Glomerular endothelial cell (primary cell): Measurements from ENCODE around the gene MALT1. TPM values are rescaled to one million over a fixed set of nuclear protein-coding genes. Genes with fewer than 3 reads are reported as not detected.

Experiments
- DNase-seq: peaks from one replicate; pipeline ENCODE4 v3.0.0-alpha.2; 2011; ENCODE audit warnings: low read depth, low spot score; ENCODE audit errors: extremely low read depth
- total RNA-seq: library from RNA; depleted of rRNA; stranded (reverse); fragments of >200 nt; gene quantifications from 2 replicates; pipeline ENCODE4 v1.2.3, GENCODE V29; 2015

MALT1 gene
- total RNA-seq, 1 donor from 2014 or later, result 9.2 TPM

DNA sequence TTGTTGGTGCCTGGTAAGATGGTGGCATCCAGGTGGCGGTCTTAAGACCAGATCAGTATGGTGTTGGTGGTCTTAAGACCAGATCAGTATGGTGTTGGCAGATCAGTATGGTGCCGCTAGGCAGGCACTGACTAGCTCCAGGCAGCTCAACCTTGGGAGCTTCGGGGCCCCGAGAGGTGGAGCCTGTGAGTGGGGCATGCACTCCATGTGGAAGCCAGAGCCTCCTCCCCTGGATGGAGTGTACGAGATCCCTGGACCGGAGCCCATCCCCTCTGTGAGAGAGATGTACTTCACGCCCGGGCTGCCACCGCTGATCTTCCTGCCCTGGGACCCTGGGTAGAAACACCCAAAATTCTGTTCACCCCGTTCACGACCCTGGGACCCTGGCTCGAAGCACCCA lies 19.0 kb downstream of the MALT1 start:
- no peak for DNase-seq

DNA sequence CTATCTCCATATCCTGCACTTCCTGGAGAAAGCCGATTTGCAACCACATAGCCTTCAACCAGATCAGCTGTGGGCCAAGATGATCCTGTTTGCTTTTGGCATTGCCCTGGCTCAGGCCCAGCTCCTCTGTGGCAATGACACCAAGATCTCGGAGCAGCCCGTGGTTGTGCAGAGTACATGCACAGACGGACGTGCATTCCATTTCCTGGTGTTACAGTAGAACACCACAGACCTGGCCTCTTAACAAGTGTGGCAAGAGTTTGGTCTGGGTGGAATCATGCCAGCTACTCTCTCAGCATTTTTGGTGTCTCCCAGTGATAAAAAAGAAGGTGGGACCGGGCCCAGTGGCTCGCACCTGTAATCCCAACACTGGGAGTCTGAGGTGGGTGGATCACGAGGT lies 20.0 kb downstream of the MALT1 start:
- no peak for DNase-seq

DNA sequence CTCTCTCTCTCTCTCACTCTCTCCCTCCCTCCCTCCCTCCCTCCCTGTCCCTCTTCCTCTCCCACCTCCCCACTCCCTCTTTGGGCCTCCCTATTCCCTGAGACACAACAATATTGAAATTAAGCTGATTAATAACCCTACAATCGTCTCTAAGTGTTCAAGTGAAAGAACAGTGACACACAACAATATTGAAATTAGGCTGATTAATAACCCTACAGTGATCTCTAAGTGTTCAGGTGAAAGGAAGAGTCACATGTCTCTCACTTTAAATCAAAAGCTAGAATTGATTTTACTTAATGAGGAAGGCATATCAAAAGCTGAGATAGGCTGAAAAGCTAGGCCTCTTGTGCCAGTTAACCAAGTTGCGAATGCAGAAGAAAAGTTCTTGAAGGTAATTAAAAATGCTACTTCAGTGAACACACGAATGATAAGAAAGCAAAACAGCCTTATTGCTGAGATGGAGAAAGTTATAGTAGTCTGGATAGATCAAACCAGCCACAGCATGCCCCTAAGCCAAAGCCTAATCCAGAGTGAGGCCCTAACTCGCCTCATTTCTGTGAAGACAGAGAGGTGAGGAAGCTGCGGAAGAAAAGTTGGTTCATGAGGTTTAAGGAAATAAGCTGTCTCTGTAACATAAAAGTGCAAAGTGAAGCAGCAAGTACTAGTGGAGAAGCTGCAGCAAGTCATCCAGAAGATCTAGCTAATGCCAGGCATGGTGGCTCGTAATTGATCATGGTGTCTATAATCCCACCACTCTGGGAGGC lies 21.3 kb downstream of the MALT1 start:
- DNase-seq, result no peak

DNA sequence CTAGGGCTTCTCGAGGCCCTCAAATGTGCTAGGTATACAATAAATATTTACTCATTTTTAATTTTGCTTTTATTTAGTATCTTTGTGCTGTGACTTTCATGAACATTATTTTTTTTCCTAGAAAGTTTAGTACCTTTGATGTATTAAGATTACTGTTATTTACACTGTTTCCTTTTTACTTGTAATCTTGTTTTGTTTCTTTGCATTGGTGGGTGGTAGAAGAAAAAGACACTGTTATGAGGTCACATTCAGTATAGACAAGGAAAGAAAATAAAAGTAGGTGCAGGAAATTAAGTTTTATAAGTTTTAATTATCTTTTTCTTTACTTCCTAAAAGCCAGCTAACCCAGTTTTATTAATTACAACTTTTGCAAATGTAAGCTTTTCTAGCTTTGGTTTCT lies 23.0 kb downstream of the MALT1 start:
- no peak for DNase-seq

DNA sequence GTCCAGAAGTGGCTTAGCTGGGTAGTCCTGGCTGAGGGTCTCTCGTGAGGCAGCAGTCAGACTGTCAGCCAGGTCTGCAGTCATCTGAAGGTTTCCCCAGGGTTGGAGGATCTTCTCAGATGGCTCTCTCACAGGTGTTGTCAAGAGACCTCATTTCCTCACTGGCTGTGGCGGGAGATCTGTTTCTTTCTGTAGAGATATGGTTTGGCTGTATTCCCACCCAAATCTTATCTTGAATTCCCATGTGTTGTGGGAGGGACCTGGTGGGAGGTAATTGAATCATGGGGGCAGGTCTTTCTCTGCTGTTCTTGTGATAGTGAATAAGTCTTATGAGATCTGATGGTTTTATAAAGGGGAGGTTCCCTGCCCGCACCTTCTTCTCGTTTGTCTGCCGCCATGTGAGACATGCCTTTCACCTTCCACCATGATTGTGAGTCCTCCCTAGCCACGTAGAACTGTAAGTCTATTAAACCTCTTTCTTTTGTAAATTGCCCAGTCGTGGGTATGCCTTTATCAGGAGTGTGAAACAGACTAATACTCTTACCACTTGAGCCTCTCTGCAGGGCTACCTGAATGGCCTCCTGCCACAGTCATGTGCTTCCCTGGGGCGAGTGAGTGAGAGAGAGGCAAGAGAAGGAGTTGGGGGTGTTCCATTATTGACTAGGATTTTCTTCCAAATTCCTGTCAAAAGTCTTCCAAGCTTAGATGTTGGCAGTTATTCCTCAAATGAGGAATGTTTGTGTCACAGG lies 23.6 kb downstream of the MALT1 start:
- DNase-seq, result no peak

DNA sequence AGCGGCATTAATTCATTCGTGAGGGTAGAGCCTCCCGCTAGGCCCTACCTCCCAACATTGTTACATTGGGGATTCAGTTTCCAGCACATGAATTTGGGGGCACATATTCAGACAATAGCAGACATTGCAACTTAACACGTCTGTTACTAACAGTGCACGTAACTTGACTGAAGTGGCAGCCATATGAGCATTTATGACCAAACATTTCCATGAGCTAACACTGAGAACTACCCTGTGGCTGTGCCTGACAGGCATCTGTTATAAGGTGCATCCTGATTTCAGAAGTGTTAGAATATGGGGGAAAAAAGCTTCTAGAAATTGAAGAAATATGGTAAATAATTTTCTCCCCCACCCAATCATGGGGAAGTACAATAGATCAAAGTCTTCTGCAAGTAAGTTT lies 24.5 kb downstream of the MALT1 start:
- DNase-seq, result no peak

DNA sequence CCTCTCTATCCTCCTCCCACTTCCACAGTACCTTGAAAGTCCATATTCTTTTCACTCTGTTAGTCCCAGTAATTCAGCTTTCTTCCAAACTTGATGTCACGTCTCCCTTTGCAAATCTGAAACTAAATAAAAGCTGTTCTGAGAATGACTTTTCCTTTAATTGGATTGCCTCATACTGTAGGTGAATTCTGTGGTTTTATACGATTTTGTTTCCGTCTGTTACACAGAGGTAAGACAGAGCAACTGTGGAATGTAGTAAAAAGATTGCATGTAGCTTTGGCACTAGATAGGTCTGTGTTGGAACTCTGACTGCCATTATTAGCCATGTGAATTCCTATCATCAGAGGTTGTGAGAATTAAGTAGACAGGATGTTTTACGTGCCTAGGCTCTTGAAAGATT lies 25.9 kb downstream of the MALT1 start:
- DNase-seq, result no peak

DNA sequence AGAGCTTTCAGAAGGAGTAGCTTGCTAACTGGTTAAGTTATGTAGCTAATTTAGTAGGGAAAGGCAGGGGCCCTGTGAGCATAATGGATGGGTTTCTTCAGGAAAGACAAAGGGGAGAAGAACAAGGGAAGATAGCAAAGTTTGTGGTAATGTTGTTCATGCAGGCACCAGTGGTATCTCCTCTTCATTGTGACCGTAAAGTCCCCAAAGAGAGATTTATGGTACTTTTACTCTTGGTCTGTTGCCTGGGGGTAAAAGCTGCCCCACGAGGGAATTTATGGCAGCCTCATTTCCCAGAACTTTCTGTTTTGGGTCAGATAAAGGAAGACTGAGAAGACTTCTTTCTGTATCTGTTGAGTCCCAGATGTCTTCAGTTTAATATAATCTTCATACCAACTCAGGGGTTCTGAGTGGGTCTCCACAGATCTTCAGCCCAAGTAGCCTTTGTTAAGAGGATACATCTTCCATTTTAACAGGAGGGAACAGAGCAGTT lies 27.5 kb downstream of the MALT1 start:
- DNase-seq, result no peak

DNA sequence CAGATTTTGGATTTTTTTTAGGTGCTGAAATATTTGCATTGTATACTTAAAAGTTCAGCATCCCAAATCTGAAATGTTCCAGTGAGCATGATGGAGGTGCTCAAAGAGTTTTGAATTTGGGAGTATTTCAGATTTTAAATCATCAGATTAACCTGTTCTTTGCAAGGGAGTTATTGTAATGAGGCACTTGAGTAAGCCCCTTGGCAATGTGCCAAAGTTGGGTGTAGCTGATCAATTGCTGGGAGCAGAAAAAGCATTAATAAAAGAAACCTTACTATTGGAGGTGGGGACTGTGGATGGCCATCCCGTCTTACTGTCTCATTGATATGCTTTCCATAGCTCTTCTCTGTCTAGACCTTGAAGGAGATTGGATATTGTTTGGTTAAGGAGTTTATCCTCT lies 28.3 kb downstream of the MALT1 start:
- no peak for DNase-seq

DNA sequence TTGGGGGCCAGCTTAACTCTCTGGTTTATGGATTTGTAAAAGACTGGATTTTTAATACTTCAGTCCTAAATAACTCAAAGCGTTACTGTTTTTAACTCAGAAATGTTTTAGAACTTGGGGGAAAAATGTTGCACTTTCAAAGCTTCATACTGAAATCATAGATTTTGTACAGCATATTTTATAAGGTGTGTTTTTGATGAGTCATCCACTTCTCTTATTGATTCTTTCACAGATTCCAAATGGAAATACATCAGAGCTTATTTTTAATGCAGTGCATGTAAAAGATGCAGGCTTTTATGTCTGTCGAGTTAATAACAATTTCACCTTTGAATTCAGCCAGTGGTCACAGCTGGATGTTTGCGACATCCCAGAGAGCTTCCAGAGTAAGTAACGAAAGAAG lies 28.9 kb downstream of the MALT1 start:
- no peak for DNase-seq

DNA sequence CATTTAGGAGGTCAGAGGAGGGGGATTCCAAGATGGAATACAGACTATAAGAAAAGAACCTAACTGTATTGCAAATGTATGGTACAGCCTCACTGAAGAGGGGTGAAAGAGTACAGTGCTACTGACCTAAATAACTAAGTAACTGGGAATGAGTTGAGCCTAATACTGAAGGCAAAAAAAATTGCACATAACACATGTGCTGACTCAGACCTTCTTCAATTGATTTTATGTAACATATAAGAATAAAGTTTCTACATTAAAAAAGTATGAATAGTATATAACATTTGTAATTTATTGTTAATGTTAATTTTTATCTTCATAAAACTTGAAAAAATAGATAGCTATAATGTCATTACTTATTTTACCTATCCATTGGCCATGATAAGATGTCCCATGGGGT lies 41.7 kb downstream of the MALT1 start:
- DNase-seq, result no peak

DNA sequence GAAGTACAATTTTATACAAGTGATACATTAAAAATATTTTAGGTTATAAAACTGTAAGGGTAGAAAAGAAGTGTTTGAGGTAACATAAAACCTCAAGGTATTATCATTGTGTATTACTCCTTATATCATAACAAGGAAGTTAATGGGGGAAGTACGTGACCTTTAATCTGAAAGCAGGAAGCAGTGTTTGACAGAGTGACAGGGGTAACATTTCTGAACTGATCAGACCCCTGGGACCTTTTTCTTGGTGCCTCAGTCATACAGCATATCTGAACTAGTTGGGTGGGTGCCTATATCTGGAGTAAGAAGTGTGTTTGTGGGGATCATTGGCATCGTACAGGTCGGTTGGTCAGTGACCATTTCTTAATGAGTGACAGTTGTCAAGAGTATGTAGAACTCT lies 43.0 kb downstream of the MALT1 start:
- DNase-seq, result no peak

DNA sequence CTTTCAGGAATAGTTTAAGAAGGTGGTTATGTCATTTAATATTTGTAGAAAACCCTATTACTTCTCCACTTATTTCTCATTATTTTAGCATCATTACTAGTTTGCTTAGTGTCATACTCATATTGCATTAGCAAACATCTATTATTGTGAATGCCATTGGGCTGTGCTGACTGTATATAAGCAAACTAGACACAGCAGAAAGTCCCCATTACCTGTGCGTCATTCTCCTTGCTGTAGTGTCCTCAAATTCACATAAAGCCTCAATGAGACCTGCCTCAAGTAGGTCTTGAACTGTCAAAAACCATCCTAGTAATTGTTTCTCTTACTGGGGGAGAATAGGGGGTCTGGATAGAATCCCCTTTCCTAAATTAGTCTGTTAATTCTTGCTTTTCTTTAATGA lies 43.6 kb downstream of the MALT1 start:
- no peak for DNase-seq

DNA sequence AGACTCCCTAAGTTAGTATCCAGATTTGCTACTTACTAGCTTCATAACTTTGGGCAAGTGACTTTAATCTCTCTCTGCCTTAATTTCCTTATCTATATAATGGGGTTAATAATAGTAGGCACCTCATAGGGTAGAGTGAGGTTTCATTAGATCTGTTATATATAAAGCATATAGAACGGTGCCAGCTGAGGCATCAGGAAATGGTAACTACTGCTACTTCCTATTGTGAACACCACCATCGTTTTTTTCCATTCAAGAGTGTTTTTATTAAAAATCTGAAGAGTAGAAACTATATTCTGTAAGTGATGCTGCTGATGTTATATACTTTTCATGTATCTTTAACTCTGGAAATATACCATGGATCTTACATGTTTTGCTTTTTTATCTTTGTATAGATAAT lies 44.3 kb downstream of the MALT1 start:
- DNase-seq, result no peak

DNA sequence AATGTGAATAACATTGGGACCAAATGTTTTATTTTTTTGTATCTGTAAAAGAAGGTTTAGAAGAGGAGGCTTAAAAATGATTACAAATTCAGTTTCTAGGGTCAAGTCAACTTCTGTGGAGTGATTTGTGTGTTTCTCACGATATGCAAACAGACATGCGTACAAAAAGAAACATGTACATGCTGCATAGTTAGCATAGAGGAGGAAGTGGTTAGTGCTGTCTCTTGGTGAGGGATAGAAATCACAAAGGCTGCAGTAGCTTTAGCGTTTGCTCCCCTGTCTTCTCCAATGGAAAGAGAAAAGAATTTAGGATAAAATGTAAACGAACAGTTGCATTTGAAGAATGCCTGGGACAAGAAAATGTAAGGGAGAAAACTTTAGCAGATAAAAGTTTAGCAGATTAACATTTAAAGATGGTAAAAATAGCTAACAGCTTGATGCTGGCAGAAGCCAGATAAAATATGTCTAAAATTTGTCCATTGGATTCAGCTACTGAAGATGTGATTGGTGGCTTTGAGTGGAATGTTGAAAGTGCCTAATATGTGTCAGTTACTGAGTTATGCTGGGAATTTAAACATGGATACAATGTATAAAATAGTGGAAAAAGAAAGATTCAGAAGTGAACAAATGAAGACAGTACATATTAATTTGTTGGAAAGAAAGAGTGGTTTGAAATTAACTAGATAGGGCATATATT lies 44.9 kb downstream of the MALT1 start:
- DNase-seq, result no peak

DNA sequence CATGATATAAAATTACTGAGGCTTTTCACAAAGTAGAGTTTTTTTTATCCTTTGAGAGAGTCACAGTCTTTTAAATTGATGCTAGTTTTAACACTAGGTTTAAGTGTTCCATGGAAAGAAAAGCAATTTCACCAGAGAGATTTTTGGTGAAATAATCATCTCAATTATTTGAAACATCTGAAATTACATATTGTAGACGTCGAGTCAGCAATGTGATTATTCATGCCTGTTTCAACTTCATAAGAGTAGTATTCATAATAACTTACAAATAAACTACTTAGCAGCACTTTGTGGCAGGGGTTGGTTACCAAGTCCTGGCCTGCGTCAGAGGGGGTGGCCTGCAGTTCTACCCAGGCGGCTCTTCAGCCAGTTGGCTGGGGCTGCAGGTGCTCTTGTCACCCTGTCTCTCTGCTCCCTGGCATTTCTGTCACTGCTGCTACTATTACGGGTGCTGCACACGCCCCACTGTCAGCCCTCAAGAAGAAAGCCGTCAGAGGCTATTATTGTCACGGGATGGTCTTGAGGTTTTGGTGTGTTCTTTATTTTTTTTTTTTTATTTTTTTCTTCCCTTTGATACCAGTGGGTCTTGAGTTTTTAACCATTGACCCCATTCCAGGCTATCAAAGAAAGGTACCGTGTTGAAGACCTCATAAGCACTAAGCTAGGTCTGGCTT lies 50.4 kb downstream of the MALT1 start:
- DNase-seq, result no peak

DNA sequence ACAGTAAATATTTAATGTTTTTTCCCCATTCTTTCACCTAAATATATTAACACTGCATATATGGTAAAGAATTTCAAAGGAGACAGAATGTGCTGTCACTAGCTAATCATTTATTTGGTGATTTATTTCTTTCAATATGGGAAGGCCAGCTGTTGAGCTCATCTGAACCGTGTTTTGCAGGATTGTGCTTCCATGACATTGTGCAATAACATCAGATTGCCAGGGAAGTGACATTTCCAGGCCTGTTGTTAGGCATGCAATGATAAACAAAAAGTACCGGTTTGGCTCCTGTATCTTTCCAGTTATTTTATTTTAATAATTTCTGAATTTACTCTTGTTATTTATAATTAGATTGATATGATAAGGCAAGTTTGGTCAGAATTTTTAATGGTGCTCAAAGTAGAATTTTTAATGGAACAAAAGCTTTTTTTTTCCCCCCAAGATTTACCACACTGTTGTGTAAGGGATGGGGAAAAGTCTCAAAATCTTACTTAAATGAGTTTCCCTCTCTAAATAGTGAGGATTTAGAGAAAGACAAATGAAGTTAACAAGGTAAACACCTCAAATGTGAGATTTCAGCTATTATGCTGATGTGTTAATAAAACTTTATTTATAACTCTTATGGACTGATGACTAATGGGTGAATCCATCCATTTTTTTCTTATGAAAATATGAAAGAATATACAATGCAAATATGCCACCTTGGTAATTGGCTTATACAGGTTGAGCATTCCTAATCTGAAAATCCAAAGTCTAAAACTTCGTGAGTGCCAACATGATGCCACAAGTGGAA lies 52.7 kb downstream of the MALT1 start:
- DNase-seq, result no peak

DNA sequence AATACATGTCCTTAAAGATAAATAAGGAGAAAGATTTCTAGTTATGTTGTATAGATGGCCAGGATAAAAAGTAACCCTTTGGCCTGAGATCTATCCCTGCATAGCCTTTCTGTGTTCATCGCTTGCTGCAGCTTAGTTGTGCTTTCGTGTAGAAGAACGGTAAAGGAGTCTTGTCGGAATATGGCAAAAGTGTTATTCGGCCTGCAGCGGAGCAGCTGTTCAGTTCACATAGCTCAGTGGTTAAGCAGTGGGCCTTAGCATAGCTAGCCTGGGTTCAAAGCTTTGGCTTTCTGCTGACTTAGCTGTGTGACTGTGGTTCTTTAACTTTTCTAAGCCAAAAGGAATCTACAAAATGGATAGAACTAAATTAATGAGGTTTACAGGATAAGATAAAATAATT lies 55.4 kb downstream of the MALT1 start:
- no peak for DNase-seq

DNA sequence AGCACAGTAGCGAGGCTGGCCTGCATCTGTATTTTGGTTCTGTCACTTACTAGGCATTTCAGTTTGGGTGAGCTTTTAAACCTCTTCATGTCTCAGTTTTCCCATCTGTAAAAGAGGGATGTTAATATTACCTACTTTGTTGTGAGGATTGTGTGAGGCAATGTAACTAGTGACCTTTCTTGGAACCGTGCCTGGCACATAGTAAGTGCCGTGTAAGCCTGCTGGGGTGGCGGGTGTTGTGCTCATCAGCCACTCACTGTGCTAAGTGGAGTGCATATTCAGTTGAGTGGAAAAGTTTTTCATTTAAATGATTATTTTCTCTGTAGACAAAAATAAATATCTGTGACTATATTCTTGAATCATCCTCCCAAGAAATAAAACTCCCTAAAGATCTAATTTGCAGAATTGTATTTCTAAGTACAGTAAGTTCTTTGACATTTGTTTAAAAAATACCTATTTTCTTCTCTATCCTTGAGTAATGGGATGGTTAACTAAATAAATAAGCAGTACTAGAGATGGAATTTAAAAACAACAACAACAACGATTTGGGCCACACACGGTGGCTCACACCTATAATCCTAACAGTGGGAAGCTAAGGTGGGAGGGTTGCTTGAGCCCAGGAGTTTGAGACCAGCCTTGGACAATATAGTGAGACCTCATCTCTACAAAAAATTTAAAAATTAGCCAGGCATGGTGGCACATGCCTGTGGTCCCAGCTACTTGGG lies 56.7 kb downstream of the MALT1 start:
- DNase-seq, result no peak

DNA sequence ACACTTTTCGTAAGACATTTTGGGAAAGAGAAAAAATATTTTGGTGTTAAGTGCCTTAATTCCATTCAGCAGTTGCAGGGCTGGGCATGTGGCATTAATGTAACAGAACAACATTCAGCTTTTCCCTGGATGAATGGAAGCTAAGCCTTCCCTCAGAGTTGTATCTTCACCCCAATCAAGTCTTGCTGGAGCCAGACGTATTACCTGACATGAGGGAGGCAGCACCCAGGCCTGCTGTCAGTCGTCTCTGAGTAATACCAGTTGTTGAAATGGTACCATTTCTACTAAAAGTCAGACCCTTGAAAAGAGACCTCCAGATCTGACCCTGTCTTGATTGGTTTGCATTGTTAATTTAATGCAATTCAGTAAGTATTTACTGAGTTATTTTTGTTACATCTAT lies 57.5 kb downstream of the MALT1 start:
- DNase-seq, result no peak
